HUES64 (cell line): ENCODE data around the gene RNF8.
"Not testable (repeated sequence)": the region's sequence is repeated elsewhere in the genome, so short reads cannot be mapped to it uniquely, and the experiment has no call there.

Source experiments
- H3K27ac ChIP-seq: 2 replicates; pipeline ENCODE4 v1.7.0; 2013; ENCODE audit warnings: low read depth, low read length, inconsistent platforms
- H3K27me3 ChIP-seq: 2 replicates; pipeline ENCODE4 v1.6.1; 2013; ENCODE audit warnings: mild to moderate bottlenecking, low read length; ENCODE audit not compliant: insufficient read depth
- H3K36me3 ChIP-seq: 2 replicates; pipeline ENCODE4 v1.6.1; 2013; ENCODE audit warnings: mild to moderate bottlenecking, low read length; ENCODE audit not compliant: insufficient read depth
- H3K4me1 ChIP-seq: 2 replicates; pipeline ENCODE4 v1.6.1; 2013; ENCODE audit warnings: mild to moderate bottlenecking, low read length, moderate library complexity; ENCODE audit not compliant: insufficient read depth
- H3K4me3 ChIP-seq: 2 replicates; pipeline ENCODE4 v1.5.1; 2013; ENCODE audit warnings: mild to moderate bottlenecking, low read length, moderate library complexity
- H3K9ac ChIP-seq: 2 replicates; pipeline ENCODE4 v1.6.1; 2013; ENCODE audit warnings: mild to moderate bottlenecking, low read depth, low read length
- H3K9me3 ChIP-seq: 2 replicates; pipeline ENCODE4 v1.6.1; 2013; ENCODE audit warnings: low read depth, low read length; ENCODE audit not compliant: insufficient read depth
- WGBS: fragments of 150-250, 120-280 bp; methylation state at CpG from one replicate; pipeline ENCODE4 v1.1.7; 2013; ENCODE audit warnings: missing lambda C conversion rate; 5-methylcytosine and 5-hydroxymethylcytosine counted together

Gene RNF8

GRCh38 chr6:37435373-37435772 lies 81.6 kb downstream of the RNF8 start:
- H3K4me3 ChIP-seq = no peak overlapping the region
- peaks cover 6% of the 10 kb centered on the region; the same call in 1 of the 2 replicates for H3K4me1 ChIP-seq
- no peak overlapping the region for H3K27ac ChIP-seq
- H3K9ac ChIP-seq = no peak overlapping the region
- H3K27me3 ChIP-seq = no peaks in the 10 kb centered on the region
- peaks cover 30% of the 10 kb centered on the region for H3K36me3 ChIP-seq
- no peaks in the 10 kb centered on the region for H3K9me3 ChIP-seq
- WGBS = 94% methylated on average over 4 of the region's 4 CpGs

- 79% methylated on average over 5 of the region's 5 CpGs for WGBS
- Histone ChIP-seq H3K4me3 (no peak overlapping the region), H3K9me3 (no peaks in the 10 kb centered on the region), H3K36me3 (peaks cover 30% of the 10 kb centered on the region), H3K27me3 (no peaks in the 10 kb centered on the region), H3K27ac (no peak overlapping the region), H3K9ac (no peak overlapping the region), H3K4me1 (peaks cover 6% of the 10 kb centered on the region; the same call in 1 of the 2 replicates)
Observed at GRCh38 chr6:37435816-37436215, 82.0 kb downstream of the RNF8 start.

GRCh38 chr6:37438930-37439329 lies 85.1 kb downstream of the RNF8 start:
- Histone ChIP-seq H3K27ac (no peak overlapping the region), H3K4me3 (no peak overlapping the region), H3K9ac (no peak overlapping the region), H3K27me3 (no peaks in the 10 kb centered on the region), H3K36me3 (peaks cover 33% of the 10 kb centered on the region), H3K9me3 (no peaks in the 10 kb centered on the region), H3K4me1 (peaks cover 4% of the 10 kb centered on the region; the same call in 1 of the 2 replicates)
- WGBS = 81% methylated on average over 1 of the region's 1 CpG

- 95% methylated on average over 6 of the region's 6 CpGs for WGBS
- Histone ChIP-seq H3K4me3 (no peak overlapping the region), H3K36me3 (peaks cover 45% of the 10 kb centered on the region), H3K4me1 (no peaks in the 10 kb centered on the region), H3K9me3 (no peaks in the 10 kb centered on the region), H3K27me3 (no peaks in the 10 kb centered on the region), H3K27ac (no peak overlapping the region), H3K9ac (no peak overlapping the region)
Observed at GRCh38 chr6:37441651-37442050, 87.9 kb downstream of the RNF8 start.

GRCh38 chr6:37442416-37443215 lies 88.8 kb downstream of the RNF8 start:
- no peaks in the 10 kb centered on the region for H3K4me1 ChIP-seq
- H3K36me3 ChIP-seq = peaks cover 46% of the 10 kb centered on the region
- H3K9ac ChIP-seq = no peak overlapping the region
- WGBS = 94% methylated on average over 4 of the region's 4 CpGs
- no peak overlapping the region for H3K4me3 ChIP-seq
- H3K27ac ChIP-seq = no peak overlapping the region
- H3K9me3 ChIP-seq = no peaks in the 10 kb centered on the region
- no peaks in the 10 kb centered on the region for H3K27me3 ChIP-seq

GRCh38 chr6:37443216-37443542 lies 89.4 kb downstream of the RNF8 start:
- not testable (repeated sequence) for H3K9me3 ChIP-seq, H3K27ac ChIP-seq, H3K27me3 ChIP-seq, H3K9ac ChIP-seq, H3K4me3 ChIP-seq, H3K4me1 ChIP-seq
- WGBS = 98% methylated on average over 3 of the region's 5 CpGs
- peaks cover 46% of the 10 kb centered on the region for H3K36me3 ChIP-seq
